Esophagus muscularis mucosa (tissue), 3 donors: ENCODE measurements around the gene NANS.

Experiments used
- POLR2A ChIP-seq: fragments of 450-650 bp; IDR thresholded peaks from one replicate; pipeline ENCODE4 v1.6.1; 2017; ENCODE audit warnings: antibody characterized with exemption, moderate library complexity, mild to moderate bottlenecking, low read depth
- TF ChIP-seq, protein P1 (sequence below), 3 experiments: fragments of 200-600 bp in 2 of 3; fragments of 450-650 bp in 1 of 3; sonication (generic) in 2 of 3; IDR thresholded peaks; one replicate each; pipeline ENCODE4 v1.5.1; 2017 to 2019; ENCODE audit warnings: antibody characterized with exemption in 3 of 3, mild to moderate bottlenecking in 2 of 3, moderate library complexity in 1 of 3

DNA sequence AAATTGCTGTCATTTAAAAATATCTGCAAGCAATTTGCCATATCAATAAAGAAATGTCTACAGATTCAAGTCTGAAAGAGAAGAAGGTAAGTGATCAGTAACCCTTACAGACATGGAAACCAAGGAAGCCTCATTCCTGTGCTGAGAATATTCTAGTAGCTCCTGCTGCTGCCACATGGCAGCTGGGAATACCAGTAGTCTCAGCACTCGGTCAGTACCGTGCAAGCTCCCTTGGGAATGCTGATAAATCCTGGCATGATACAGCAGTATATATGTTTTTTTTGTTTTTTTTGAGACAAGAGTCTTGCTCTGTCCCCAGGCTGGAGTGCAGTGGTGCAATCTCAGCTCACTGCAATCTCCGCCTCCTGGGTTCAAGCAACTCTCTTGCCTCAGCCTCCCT, 27.9 kb downstream of the NANS start:
- TF ChIP-seq, protein P1, sequence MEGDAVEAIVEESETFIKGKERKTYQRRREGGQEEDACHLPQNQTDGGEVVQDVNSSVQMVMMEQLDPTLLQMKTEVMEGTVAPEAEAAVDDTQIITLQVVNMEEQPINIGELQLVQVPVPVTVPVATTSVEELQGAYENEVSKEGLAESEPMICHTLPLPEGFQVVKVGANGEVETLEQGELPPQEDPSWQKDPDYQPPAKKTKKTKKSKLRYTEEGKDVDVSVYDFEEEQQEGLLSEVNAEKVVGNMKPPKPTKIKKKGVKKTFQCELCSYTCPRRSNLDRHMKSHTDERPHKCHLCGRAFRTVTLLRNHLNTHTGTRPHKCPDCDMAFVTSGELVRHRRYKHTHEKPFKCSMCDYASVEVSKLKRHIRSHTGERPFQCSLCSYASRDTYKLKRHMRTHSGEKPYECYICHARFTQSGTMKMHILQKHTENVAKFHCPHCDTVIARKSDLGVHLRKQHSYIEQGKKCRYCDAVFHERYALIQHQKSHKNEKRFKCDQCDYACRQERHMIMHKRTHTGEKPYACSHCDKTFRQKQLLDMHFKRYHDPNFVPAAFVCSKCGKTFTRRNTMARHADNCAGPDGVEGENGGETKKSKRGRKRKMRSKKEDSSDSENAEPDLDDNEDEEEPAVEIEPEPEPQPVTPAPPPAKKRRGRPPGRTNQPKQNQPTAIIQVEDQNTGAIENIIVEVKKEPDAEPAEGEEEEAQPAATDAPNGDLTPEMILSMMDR (IDR thresholded peaks at IDR 0.05) = no peak
- TF ChIP-seq POLR2A = no peak
